Gastroesophageal sphincter (tissue), 3 donors: Measurements from ENCODE around the gene ADAT3.

Source experiments
- CTCF ChIP-seq, 4 experiments: fragments of 200-600 bp in 2 of 4; fragments of 450-650 bp in 2 of 4; sonication (generic) in 1 of 4; IDR thresholded peaks; one replicate each; pipeline ENCODE4 v1.5.1; 2017 to 2019; ENCODE audit warnings: antibody characterized with exemption in 4 of 4, mild to moderate bottlenecking in 2 of 4, moderate library complexity in 2 of 4
- POLR2A ChIP-seq, 2 donors: fragments of 450-650 bp; IDR thresholded peaks; one replicate each; pipeline ENCODE4 v1.6.1; 2017; ENCODE audit warnings: antibody characterized with exemption in 2 of 2, mild to moderate bottlenecking in 2 of 2, moderate library complexity in 1 of 2

- TF ChIP-seq CTCF (IDR thresholded peaks at IDR 0.05) (no peak), POLR2A (IDR thresholded peaks at IDR 0.05) (no peak)
Observed at GRCh38 chr19:1865172-1866010, 39.8 kb upstream of the ADAT3 start.
